ENCODE data around the gene IRF7.

DNA sequence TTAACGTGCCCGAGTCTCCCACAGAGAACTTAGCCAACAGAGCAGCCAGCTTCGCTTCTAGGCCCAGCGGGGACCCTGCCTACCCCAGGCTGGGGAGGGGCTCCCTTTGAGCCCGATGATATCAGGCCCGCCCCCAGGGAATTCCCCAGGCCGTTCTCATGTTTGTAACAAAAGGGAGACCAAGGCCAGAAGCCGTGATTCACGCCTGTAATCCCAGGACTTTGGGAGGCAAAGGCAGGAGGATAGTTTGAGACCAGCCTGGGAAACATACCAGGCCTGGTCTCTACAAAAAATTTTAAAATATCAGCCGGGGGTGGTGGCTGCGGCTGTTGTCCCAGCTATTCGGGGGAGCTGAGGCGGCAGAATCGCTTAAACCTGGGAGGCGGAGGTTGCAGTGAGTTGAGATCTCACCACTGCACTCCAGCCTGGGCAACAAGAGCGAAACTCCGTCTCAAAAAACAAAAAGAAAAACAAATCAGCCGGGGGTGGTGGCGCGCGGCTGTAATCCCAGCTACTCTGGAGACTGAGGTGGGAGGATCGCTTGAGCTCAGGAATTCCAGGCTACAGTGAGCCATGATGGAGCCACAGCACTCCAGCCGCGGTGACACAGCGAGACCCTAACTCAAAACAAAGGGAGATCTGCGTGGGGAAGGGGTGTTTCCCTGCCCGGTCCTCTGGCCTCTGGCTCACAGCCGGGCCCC, 23.0 kb upstream of the IRF7 start:
- TF ChIP-seq, protein P1, sequence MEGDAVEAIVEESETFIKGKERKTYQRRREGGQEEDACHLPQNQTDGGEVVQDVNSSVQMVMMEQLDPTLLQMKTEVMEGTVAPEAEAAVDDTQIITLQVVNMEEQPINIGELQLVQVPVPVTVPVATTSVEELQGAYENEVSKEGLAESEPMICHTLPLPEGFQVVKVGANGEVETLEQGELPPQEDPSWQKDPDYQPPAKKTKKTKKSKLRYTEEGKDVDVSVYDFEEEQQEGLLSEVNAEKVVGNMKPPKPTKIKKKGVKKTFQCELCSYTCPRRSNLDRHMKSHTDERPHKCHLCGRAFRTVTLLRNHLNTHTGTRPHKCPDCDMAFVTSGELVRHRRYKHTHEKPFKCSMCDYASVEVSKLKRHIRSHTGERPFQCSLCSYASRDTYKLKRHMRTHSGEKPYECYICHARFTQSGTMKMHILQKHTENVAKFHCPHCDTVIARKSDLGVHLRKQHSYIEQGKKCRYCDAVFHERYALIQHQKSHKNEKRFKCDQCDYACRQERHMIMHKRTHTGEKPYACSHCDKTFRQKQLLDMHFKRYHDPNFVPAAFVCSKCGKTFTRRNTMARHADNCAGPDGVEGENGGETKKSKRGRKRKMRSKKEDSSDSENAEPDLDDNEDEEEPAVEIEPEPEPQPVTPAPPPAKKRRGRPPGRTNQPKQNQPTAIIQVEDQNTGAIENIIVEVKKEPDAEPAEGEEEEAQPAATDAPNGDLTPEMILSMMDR (IDR thresholded peaks at IDR 0.05), result no peak
- TF ChIP-seq POLR2A (IDR thresholded peaks at IDR 0.05), result no peak

All from heart left ventricle (tissue), 13 donors.